Sigmoid colon (tissue), 4 donors: ENCODE data around the gene POSTN.

Experiments
- CTCF ChIP-seq, 4 experiments: fragments of 450-650 bp in 3 of 4; fragments of 200-600 bp in 1 of 4; IDR thresholded peaks; one replicate each; pipeline ENCODE4 v1.5.1; 2016 to 2019; ENCODE audit warnings: antibody characterized with exemption in 4 of 4, mild to moderate bottlenecking in 3 of 4, moderate library complexity in 2 of 4
- EP300 ChIP-seq, 4 donors: sonication (generic); formaldehyde crosslinking; IDR thresholded peaks; one replicate each; pipeline ENCODE4 v1.6.1; 2017; ENCODE audit warnings: antibody characterized with exemption in 4 of 4
- POLR2A ChIP-seq, 2 donors: fragments of 450-650 bp; IDR thresholded peaks; one replicate each; pipeline ENCODE4 v1.6.1; 2016; ENCODE audit warnings: antibody characterized with exemption in 2 of 2, mild to moderate bottlenecking in 2 of 2, moderate library complexity in 2 of 2

GRCh38 chr13:37594550-37594949 lies 4.0 kb downstream of the POSTN start:
- TF ChIP-seq CTCF (IDR thresholded peaks at IDR 0.05) (no peak), POLR2A (IDR thresholded peaks at IDR 0.05) (no peak), EP300 (IDR thresholded peaks at IDR 0.05) (no peak)
